Loucy (cell line): ENCODE measurements around the gene ABHD6.

Experiments
- EZH2phosphoT487 ChIP-seq: fragments of 200-600 bp; IDR thresholded peaks from 2 replicates; pipeline ENCODE4 v1.6.1; 2018; ENCODE audit warnings: antibody characterized with exemption, mild to moderate bottlenecking, moderate library complexity, borderline replicate concordance
- TF ChIP-seq, protein P1 (sequence below): fragments of 200-600 bp; sonication (generic); conservative IDR thresholded peaks from 2 replicates; pipeline ENCODE4 v1.5.1; 2014; ENCODE audit warnings: mild to moderate bottlenecking, antibody characterized with exemption, low read length

- TF ChIP-seq, protein P1, sequence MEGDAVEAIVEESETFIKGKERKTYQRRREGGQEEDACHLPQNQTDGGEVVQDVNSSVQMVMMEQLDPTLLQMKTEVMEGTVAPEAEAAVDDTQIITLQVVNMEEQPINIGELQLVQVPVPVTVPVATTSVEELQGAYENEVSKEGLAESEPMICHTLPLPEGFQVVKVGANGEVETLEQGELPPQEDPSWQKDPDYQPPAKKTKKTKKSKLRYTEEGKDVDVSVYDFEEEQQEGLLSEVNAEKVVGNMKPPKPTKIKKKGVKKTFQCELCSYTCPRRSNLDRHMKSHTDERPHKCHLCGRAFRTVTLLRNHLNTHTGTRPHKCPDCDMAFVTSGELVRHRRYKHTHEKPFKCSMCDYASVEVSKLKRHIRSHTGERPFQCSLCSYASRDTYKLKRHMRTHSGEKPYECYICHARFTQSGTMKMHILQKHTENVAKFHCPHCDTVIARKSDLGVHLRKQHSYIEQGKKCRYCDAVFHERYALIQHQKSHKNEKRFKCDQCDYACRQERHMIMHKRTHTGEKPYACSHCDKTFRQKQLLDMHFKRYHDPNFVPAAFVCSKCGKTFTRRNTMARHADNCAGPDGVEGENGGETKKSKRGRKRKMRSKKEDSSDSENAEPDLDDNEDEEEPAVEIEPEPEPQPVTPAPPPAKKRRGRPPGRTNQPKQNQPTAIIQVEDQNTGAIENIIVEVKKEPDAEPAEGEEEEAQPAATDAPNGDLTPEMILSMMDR: no peak
- no peak for TF ChIP-seq EZH2phosphoT487
Measured at GRCh38 chr3:58321791-58322190, 84.2 kb downstream of the ABHD6 start.
